ENCODE data around the gene FOXL1. TPM values are rescaled to one million over a fixed set of nuclear protein-coding genes. Genes with fewer than 3 reads are reported as not detected.

Gene FOXL1
- total RNA-seq, 1 experiment from 2014 or later, result 4.3 TPM

GRCh38 chr16:86631444-86631843 is 53.1 kb downstream of the FOXL1 start:
- peak; percentile 81 for DNase-seq (ENCODE audit: low read depth)

Other genes with a start within 250 kb of the FOXL1 start
- 2.1 and 3.0 TPM in 2 replicates for gene FOXF1, start 68.0 kb upstream of the FOXL1 start, total RNA-seq (2014; rRNA removed; shearing (Covaris generic))
- 6.1 and 8.8 TPM in 2 replicates for gene MTHFSD, start 23.3 kb upstream of the FOXL1 start, total RNA-seq (2014; rRNA removed; shearing (Covaris generic))
- 1.3 and 1.6 TPM in 2 replicates for gene FOXC2, start 11.7 kb upstream of the FOXL1 start, total RNA-seq (2014; rRNA removed; shearing (Covaris generic))

All from RPMI7951 (cell line).